Aorta (tissue), 5 donors: ENCODE results near the gene FXR2. TPM values are rescaled to one million over a fixed set of nuclear protein-coding genes. Genes with fewer than 3 reads are reported as not detected.

ENCODE experiments used
- ATAC-seq: fragments of 200-7000 bp; cut with Tn5 transposase; one replicate; pipeline ENCODE4 v1.9.1; 2022; ENCODE audit warnings: moderate library complexity; ENCODE audit not compliant: low FRiP score
- DNase-seq, 2 donors: peaks; one replicate each; pipeline ENCODE4 v3.0.0-alpha.2; 2020
- H3K27ac ChIP-seq, 2 donors: one replicate each; pipeline ENCODE4 v1.5.1; 2013; ENCODE audit warnings: low read length in 2 of 2, mild to moderate bottlenecking in 2 of 2, moderate library complexity in 2 of 2, control low read depth in 1 of 2, inconsistent platforms in 1 of 2, low read depth in 1 of 2
- H3K27me3 ChIP-seq, 2 donors: one replicate each; pipeline ENCODE4 v1.6.1; 2013; ENCODE audit warnings: control low read depth in 1 of 2, low read length in 1 of 2, mild to moderate bottlenecking in 1 of 2, moderate library complexity in 1 of 2; ENCODE audit not compliant: insufficient read depth in 2 of 2, control insufficient read depth in 1 of 2
- H3K36me3 ChIP-seq, 2 donors: one replicate each; pipeline ENCODE4 v1.6.1; 2013; ENCODE audit warnings: control low read depth in 1 of 2, low read length in 1 of 2, mild to moderate bottlenecking in 1 of 2; ENCODE audit not compliant: insufficient read depth in 2 of 2, control insufficient read depth in 1 of 2
- H3K4me1 ChIP-seq, 2 donors: one replicate each; pipeline ENCODE4 v1.6.1; 2013; ENCODE audit warnings: low read length in 2 of 2, control low read depth in 1 of 2, mild to moderate bottlenecking in 1 of 2, moderate library complexity in 1 of 2; ENCODE audit not compliant: insufficient read depth in 2 of 2, control insufficient read depth in 1 of 2
- H3K4me3 ChIP-seq, 2 donors: one replicate each; pipeline ENCODE4 v1.5.1; 2013; ENCODE audit warnings: low read length in 2 of 2, control low read depth in 1 of 2, mild to moderate bottlenecking in 1 of 2
- H3K9me3 ChIP-seq: one replicate; pipeline ENCODE4 v1.6.1; 2013; ENCODE audit warnings: mild to moderate bottlenecking, low read length; ENCODE audit not compliant: control insufficient read depth
- WGBS, 2 donors: extraction: QIAGEN DNeasy Blood & Tissue Kit; methylation state at CpG; one replicate each; pipeline ENCODE4 v1.1.7; 2013; 5-methylcytosine and 5-hydroxymethylcytosine counted together
- intact Hi-C, 2 donors: fragments of 100-400 bp; cut with DNase I; formaldehyde crosslinking; loops; one replicate each; pipeline versions ENCODE4 v1.14.2 to v1.15.0; 2022
- polyA plus RNA-seq, 2 donors: library from polyadenylated mRNA; stranded (reverse); fragments of 200-250 nt; gene quantifications; one replicate each; pipeline ENCODE4 v1.2.3, GENCODE V29; 2013
- total RNA-seq, 2 donors: library from RNA; stranded (reverse); fragmentation: NEBNext Ultra II Directional; extraction: Animal tissue kit (Norgen Biotek cat#: 25700); gene quantifications; one replicate each; pipeline ENCODE4 v1.2.1, GENCODE V29; 2021
- donor health status: healthy with polysubstance abuse.
- donor health status: Bipolar disorder and iron deficiency.
- donor health status: DM: no; HTN: no; CAD: no.
- donor health status: DM: no; HTN: no; CAD: no.
- donor health status: DM: yes; HTN: yes; CAD: no.

FXR2 gene
- total and polyA plus RNA-seq, 4 donors, result 21.2 to 36.5 (median 28.2) TPM

GRCh38 chr17:7572588-7573323 is 41.9 kb downstream of the FXR2 start:
- Histone ChIP-seq H3K9me3 (no peaks in the 10 kb centered on the region), H3K36me3 (peaks cover 0 to 15% of the 10 kb centered on the region in 2 donors), H3K27me3 (no peaks in the 10 kb centered on the region), H3K4me3 (peak overlapping the region; percentile 68 to 90), H3K27ac (peak overlapping the region; percentile 71 to 86), H3K4me1 (no peaks in the 10 kb centered on the region)
- intact Hi-C loops, result loop anchor here in 1 of 2 donors (5.0 kb wide), 2 partner anchors 115 to 580 kb away; partner anchors contain the start of genes PER1, TP53 and WRAP53
- DNase-seq (peak; percentile 85 to 99), ATAC-seq (peak; percentile 97)
- 1% methylated on average over 70 to 73 of the region's 73 CpGs for WGBS, 2 donors

- 1% methylated on average over 11 of the region's 11 CpGs for WGBS, 2 donors
- intact Hi-C loops, result loop anchor here in 1 of 2 donors (5.0 kb wide), 2 partner anchors 115 to 580 kb away; partner anchors contain the start of genes PER1, TP53 and WRAP53
These were observed 42.4 kb downstream of the FXR2 start for GRCh38 chr17:7572338-7572587.

GRCh38 chr17:7570351-7570750 is 44.3 kb downstream of the FXR2 start:
- Histone ChIP-seq H3K27me3 (no peaks in the 10 kb centered on the region), H3K27ac (no peak overlapping the region), H3K36me3 (peaks cover 0 to 15% of the 10 kb centered on the region in 2 donors), H3K4me1 (no peaks in the 10 kb centered on the region), H3K9me3 (no peaks in the 10 kb centered on the region), H3K4me3 (no peak overlapping the region)
- DNase-seq (no peak), ATAC-seq (no peak)
- WGBS, 2 donors, result 91 to 93% methylated on average over 10 of the region's 10 CpGs
- intact Hi-C loops, result loop anchor here in 1 of 2 donors (5.0 kb wide), 2 partner anchors 117 to 582 kb away; partner anchors contain the start of genes PER1, TP53 and WRAP53

More at GRCh38 chr17:7572338-7572587, 42.4 kb downstream of the FXR2 start:
- H3K36me3 ChIP-seq, result peaks cover 0 to 16% of the 10 kb centered on the region in 2 donors
- H3K27ac ChIP-seq, result peak overlapping the region; percentile 23 to 92
- no peaks in the 10 kb centered on the region for H3K27me3 ChIP-seq
- no peak for ATAC-seq
- DNase-seq, result peak in 1 of 2 donors; percentile 99
- no peaks in the 10 kb centered on the region for H3K9me3 ChIP-seq
- no peaks in the 10 kb centered on the region for H3K4me1 ChIP-seq
- peak overlapping the region; percentile 16 to 38 for H3K4me3 ChIP-seq

- ATAC-seq (no peak), DNase-seq (no peak)
- 82 to 83% methylated on average over 5 of the region's 5 CpGs for WGBS, 2 donors
- H3K27ac ChIP-seq, result no peak overlapping the region
- no peaks in the 10 kb centered on the region for H3K4me1 ChIP-seq
- intact Hi-C loops, result loop anchor here in 1 of 2 donors (10.0 kb wide), 1 partner anchor 215 kb away; the partner anchor contains the start of genes KCTD11 and TMEM95
- H3K4me3 ChIP-seq, result no peak overlapping the region
- H3K9me3 ChIP-seq, result no peaks in the 10 kb centered on the region
- no peaks in the 10 kb centered on the region for H3K27me3 ChIP-seq
- peaks cover 0 to 9% of the 10 kb centered on the region in 2 donors for H3K36me3 ChIP-seq
These were observed 45.1 kb downstream of the FXR2 start for GRCh38 chr17:7569571-7569970.

- H3K4me1 ChIP-seq, result no peaks in the 10 kb centered on the region
- peaks cover 0 to 6% of the 10 kb centered on the region in 2 donors for H3K36me3 ChIP-seq
- no peaks in the 10 kb centered on the region for H3K27me3 ChIP-seq
- no peak overlapping the region for H3K4me3 ChIP-seq
- no peak for DNase-seq
- H3K9me3 ChIP-seq, result no peaks in the 10 kb centered on the region
- no peak for ATAC-seq
- WGBS, 2 donors, result 88 to 91% methylated on average over 30 of the region's 30 CpGs
- H3K27ac ChIP-seq, result no peak overlapping the region
- intact Hi-C loops, result loop anchor here in 1 of 2 donors (10.0 kb wide), 1 partner anchor 208 kb away; the partner anchor contains the start of genes KCTD11 and TMEM95
These were observed 51.4 kb downstream of the FXR2 start for GRCh38 chr17:7563115-7563869.

GRCh38 chr17:7562208-7562605 is 52.5 kb downstream of the FXR2 start:
- Histone ChIP-seq H3K4me1 (no peaks in the 10 kb centered on the region), H3K9me3 (no peaks in the 10 kb centered on the region), H3K27me3 (no peaks in the 10 kb centered on the region), H3K4me3 (peak overlapping the region; percentile 74 to 77), H3K27ac (peak overlapping the region in 1 of 2 donors; percentile 71), H3K36me3 (peaks cover 0 to 3% of the 10 kb centered on the region in 2 donors)
- no peak for DNase-seq
- intact Hi-C loops, result loop anchor here in 1 of 2 donors (10.0 kb wide), 1 partner anchor 207 kb away; the partner anchor contains the start of genes KCTD11 and TMEM95
- 1% methylated on average over 18 to 28 of the region's 28 CpGs for WGBS, 2 donors
- ATAC-seq, result no peak

GRCh38 chr17:7561589-7562207 is 53.0 kb downstream of the FXR2 start, which contains the start of gene SENP3:
Gene SENP3, plus strand, starts transcription at chr17:7561919. Its CDS starts 1,158 bp downstream, at chr17:7563077.
- DNase-seq (peak; percentile 94 to 97), ATAC-seq (peak; percentile 92)
- intact Hi-C loops, result loop anchor here (1.0 to 10.0 kb wide), 2 partner anchors 47 to 207 kb away; partner anchors contain the start of genes KCTD11 (in 1 of the 2) and TMEM95 (in 1 of the 2)
- no peaks in the 10 kb centered on the region for H3K27me3 ChIP-seq
- peak within 1 kb of the TSS; percentile 44 to 71 for H3K27ac ChIP-seq
- H3K4me3 ChIP-seq, result peak within 1 kb of the TSS; percentile 74 to 77
- H3K4me1 ChIP-seq, result no peaks in the 10 kb centered on the region
- H3K36me3 ChIP-seq, result peaks cover 0 to 3% of the 10 kb centered on the region in 2 donors
- H3K9me3 ChIP-seq, result no peaks in the 10 kb centered on the region
- 0 to 1% methylated on average over 17 to 82 of the region's 82 CpGs for WGBS, 2 donors

GRCh38 chr17:7561028-7561575 is 53.6 kb downstream of the FXR2 start:
- Histone ChIP-seq H3K9me3 (no peaks in the 10 kb centered on the region), H3K4me3 (peak overlapping the region; percentile 68 to 77), H3K36me3 (peaks cover 0 to 3% of the 10 kb centered on the region in 2 donors), H3K4me1 (no peaks in the 10 kb centered on the region), H3K27me3 (no peaks in the 10 kb centered on the region), H3K27ac (peak overlapping the region; percentile 44 to 64)
- peak; percentile 89 for ATAC-seq
- 0% methylated on average over 32 of the region's 32 CpGs for WGBS, 2 donors
- intact Hi-C loops, result loop anchor here (1.0 to 10.0 kb wide), 2 partner anchors 47 to 206 kb away; partner anchors contain the start of genes KCTD11 (in 1 of the 2) and TMEM95 (in 1 of the 2)
- peak; percentile 94 to 97 for DNase-seq
